ENCODE data around the gene CALHM6.

- TF ChIP-seq ZBED1 (IDR thresholded peaks at IDR 0.05) (no peak), ZNF431 (CRISPR knock-in tag; IDR thresholded peaks at IDR 0.05) (no peak), BHLHE40 (IDR thresholded peaks at IDR 0.05; ENCODE audit: low read length) (no peak), FOXK1 (CRISPR knock-in tag; IDR thresholded peaks at IDR 0.05; ENCODE audit: borderline replicate concordance) (no peak), DEAF1 (CRISPR knock-in tag; IDR thresholded peaks at IDR 0.05) (no peak), PTRF (tag; IDR thresholded peaks at IDR 0.05) (no peak), E2F1 (CRISPR knock-in tag; IDR thresholded peaks at IDR 0.05) (no peak), PKNOX1 (IDR thresholded peaks at IDR 0.05) (no peak), ETV5 (CRISPR knock-in tag; IDR thresholded peaks at IDR 0.05; ENCODE audit: low read depth) (no peak), SMAD1 (IDR thresholded peaks at IDR 0.05; ENCODE audit: low read depth, low read length, partially characterized antibody) (no peak)
Observed at GRCh38 chr6:116461932-116462885, 1.0 kb downstream of the CALHM6 start.
